Suprapubic skin (tissue), 3 donors: Measurements from ENCODE around the gene TRIM45.

Source experiments
- CTCF ChIP-seq, 2 donors: fragments of 200-600 bp in 1 of 2; fragments of 450-650 bp in 1 of 2; sonication (generic) in 1 of 2; IDR thresholded peaks; one replicate each; pipeline ENCODE4 v1.5.1; 2016 to 2019; ENCODE audit warnings: antibody characterized with exemption in 2 of 2, mild to moderate bottlenecking in 1 of 2, moderate library complexity in 1 of 2
- POLR2AphosphoS5 ChIP-seq, 3 donors: sonication (generic); formaldehyde crosslinking; IDR thresholded peaks; one replicate each; pipeline ENCODE4 v1.6.1; 2017; ENCODE audit warnings: antibody characterized with exemption in 3 of 3

DNA sequence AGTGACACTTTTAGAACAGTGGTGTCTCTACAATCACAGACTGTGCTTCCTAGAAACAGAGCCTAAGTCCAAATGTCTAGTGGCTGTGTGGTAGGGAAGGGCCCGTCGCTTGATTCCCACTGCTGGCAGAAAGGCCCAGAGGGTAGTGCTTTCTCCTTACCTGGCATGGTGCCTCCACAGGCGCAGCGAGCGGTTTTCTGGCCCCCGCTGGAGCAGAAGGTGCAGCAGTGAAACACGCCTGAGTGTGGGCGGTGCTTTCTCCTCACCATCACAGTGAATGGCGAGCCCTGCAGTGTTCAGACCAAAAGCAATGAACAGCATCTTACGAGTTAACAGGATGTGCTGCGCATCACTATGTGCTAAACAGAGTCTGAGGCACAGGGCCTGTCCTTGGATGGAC, 8.3 kb downstream of the TRIM45 start:
- TF ChIP-seq CTCF (IDR thresholded peaks at IDR 0.05) (no peak), POLR2AphosphoS5 (IDR thresholded peaks at IDR 0.05) (no peak)
